ENCODE data around the gene OR52A1.

Gene OR52A1

DNA sequence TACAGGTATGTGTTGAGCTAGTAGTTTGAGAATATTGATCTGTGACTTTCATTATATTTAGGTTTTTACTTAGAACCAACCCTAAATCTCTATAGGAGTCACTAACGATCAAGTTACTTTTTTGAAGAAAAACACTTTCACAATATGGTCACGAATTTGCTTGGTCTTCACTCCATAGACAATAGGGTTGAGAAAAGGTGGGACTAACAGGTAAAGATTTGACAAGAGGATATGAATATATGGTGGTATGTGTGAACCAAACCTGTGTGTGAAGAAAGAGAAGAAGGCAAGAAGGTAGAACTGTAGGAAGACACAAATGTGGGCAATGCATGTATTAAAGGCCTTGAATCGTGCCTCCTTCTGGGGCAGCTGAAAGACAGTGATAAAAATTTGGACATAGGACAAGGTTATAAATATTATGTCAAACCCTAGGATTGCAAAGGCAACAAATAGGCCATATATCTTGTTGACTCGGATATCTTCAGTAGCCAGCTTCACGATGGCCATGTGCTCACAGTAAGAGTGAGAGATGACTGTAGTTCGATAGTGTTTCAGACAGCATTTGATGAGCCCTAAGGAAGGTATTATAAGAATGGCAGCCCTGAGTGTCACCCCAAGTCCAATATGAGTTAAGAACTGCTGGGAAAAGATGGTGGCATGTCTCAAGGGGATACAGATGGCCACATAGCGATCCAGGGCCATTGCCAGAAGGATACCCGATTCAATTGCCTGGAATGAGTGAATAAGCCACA is 22.8 kb downstream of the OR52A1 start:
- TF ChIP-seq, protein P1, sequence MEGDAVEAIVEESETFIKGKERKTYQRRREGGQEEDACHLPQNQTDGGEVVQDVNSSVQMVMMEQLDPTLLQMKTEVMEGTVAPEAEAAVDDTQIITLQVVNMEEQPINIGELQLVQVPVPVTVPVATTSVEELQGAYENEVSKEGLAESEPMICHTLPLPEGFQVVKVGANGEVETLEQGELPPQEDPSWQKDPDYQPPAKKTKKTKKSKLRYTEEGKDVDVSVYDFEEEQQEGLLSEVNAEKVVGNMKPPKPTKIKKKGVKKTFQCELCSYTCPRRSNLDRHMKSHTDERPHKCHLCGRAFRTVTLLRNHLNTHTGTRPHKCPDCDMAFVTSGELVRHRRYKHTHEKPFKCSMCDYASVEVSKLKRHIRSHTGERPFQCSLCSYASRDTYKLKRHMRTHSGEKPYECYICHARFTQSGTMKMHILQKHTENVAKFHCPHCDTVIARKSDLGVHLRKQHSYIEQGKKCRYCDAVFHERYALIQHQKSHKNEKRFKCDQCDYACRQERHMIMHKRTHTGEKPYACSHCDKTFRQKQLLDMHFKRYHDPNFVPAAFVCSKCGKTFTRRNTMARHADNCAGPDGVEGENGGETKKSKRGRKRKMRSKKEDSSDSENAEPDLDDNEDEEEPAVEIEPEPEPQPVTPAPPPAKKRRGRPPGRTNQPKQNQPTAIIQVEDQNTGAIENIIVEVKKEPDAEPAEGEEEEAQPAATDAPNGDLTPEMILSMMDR (IDR thresholded peaks at IDR 0.05; ENCODE audit: low read depth, low read length): no peak
- no peak for DNase-seq (ENCODE audit: low read depth, low spot score)
- no peak overlapping the region for H3K4me3 ChIP-seq (ENCODE audit: low read depth, low read length)
- in situ Hi-C loops (cut with HindIII; ENCODE audit: low sequenced_read_pairs): no loop called here

DNA sequence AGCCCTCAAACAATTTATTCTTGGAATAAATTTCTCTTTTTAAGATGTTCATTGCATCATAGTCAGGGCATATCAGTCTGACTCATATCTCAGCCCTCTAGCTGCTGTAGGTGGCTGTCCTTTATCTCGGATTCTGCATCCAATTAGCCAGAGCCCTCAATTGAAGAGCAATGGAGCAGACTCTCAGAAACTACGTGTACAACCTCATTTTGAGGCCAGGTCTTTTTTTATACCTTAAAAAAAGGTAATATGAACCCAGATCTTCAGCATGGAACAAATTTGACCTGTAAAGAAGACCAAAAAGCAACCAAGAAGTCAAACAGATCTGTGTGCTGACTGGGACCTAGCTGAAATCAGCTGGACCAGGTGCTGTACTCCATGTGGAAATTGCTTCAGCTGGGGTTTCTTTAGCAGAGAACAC is 25.1 kb downstream of the OR52A1 start:
- H3K4me3 ChIP-seq (ENCODE audit: low read depth, low read length): no peak overlapping the region
- TF ChIP-seq, protein P1 (IDR thresholded peaks at IDR 0.05; ENCODE audit: low read depth, low read length): no peak
- in situ Hi-C loops (cut with HindIII; ENCODE audit: low sequenced_read_pairs): no loop called here
- DNase-seq (ENCODE audit: low read depth, low spot score): no peak

DNA sequence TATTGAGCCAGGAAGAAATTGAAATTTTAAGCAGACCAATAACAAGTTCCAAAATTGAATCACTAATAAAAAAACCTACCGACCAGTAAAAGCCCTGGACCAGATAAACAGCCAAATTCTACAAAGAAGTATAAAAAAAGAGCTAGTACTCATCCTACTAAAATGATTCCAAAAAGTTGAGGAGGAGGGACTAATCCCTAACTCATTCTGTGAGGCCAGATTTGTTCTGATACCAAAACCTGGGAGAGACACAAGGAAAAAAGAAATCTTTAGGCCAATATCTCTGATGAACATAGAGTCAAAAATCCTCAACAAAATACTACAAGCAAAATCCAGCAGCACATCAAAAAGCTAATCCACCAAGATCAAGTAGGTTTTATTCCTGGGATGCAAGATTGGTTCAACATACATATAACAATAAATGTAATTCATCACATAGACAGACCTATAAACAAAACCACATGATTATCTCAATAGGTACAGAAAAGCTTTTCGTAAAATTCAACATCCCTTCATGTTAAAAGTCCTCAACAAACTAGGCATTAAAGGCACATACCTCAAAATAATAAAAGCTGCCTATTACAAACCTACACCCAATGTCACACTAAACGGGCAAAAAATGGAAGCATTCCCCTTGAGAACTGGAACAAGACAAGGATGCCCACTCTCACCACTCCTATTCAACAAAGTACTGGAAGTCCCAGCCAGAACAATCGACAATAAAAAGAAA is 29.5 kb downstream of the OR52A1 start:
- no peak for DNase-seq (ENCODE audit: low read depth, low spot score)
- in situ Hi-C loops (cut with HindIII; ENCODE audit: low sequenced_read_pairs): no loop called here
- TF ChIP-seq, protein P1 (IDR thresholded peaks at IDR 0.05; ENCODE audit: low read depth, low read length): no peak
- no peak overlapping the region for H3K4me3 ChIP-seq (ENCODE audit: low read depth, low read length)

DNA sequence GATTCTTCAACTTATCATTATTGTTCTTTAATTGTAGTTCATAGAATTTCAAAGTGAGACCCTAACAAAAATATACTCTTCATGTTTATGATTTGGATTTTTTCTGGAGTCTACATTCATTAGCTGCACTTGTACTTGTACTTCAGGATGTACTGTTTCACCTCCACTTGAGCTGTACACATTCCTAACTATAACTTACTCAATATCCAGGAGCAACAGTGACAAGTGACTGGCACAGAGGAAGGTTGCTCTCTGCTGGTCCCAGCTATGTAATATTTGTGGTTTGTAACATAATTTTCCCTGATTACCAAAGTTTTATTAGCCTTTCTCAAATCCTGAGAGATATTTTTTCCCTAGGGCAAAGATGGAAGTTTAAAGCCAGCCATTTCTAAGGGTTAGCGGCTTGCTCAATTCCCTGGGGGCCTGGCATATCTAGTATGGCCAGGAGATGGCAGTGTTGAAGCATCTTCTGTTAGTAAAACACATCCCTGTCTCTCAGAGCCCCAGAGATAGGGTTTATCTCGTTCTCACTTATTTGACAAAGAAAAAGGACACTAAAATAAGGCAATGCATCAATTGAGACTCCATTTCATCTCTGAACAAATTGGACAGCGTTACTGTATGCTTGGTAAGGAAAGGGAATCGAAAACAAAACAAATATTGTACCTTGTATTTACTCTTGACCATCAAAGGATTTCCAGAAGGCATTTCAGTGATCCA is 30.6 kb downstream of the OR52A1 start:
- H3K4me3 ChIP-seq (ENCODE audit: low read depth, low read length): no peak overlapping the region
- DNase-seq (ENCODE audit: low read depth, low spot score): peak; percentile 76
- TF ChIP-seq, protein P1 (IDR thresholded peaks at IDR 0.05; ENCODE audit: low read depth, low read length): peak; percentile 88
- in situ Hi-C loops (cut with HindIII; ENCODE audit: low sequenced_read_pairs): no loop called here

DNA sequence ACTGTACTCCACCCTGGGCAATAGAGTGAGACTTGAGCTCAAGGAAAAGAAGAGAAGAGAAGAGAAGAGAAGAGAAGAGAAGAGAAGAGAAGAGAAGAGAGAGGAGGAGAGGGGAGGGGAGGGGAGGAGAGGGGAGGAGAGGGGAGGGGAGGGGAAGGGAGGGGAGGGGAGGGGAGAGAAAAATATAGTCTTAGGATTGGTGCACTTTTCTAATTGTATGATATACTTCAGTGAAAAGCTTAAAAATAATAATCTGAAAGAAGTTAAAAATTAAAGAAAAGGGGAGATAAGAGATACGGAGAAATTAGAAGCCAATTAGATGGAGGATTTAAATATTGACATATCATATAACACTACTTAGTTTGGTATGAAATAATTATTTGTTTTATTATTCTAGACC is 35.7 kb downstream of the OR52A1 start:
- TF ChIP-seq, protein P1 (IDR thresholded peaks at IDR 0.05; ENCODE audit: low read depth, low read length): no peak
- H3K4me3 ChIP-seq (ENCODE audit: low read depth, low read length): no peak overlapping the region
- in situ Hi-C loops (cut with HindIII; ENCODE audit: low sequenced_read_pairs): no loop called here
- no peak for DNase-seq (ENCODE audit: low read depth, low spot score)

DNA sequence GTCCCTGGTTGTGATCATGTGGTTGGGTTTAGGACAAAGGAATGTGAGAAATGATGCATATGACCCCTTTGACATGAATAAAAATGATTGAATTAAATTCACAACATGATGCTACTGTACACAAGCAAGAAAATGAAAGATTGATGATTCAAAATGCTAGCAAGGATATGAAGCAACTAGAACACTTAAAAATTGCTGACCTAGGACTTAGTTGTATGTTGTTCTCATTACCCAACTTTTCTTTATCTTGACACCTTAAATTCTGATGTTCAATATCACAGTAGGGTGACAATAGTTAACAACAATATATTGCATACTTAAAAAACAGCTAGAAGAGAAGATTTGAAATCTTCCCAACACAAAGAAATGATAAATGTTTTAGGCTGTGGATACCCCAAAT is 37.0 kb downstream of the OR52A1 start:
- DNase-seq (ENCODE audit: low read depth, low spot score): no peak
- TF ChIP-seq, protein P1 (IDR thresholded peaks at IDR 0.05; ENCODE audit: low read depth, low read length): no peak
- in situ Hi-C loops (cut with HindIII; ENCODE audit: low sequenced_read_pairs): no loop called here
- H3K4me3 ChIP-seq (ENCODE audit: low read depth, low read length): no peak overlapping the region
